DND-41 (cell line): ENCODE results near the gene GRID1.

Experiments used
- ATAC-seq: fragments of 200-7000 bp; cut with Tn5 transposase; 3 replicates; pipeline ENCODE4 v1.9.1; 2021; ENCODE audit warnings: low read depth; ENCODE audit not compliant: insufficient read depth
- DNase-seq: peaks from one replicate; pipeline ENCODE4 v3.0.0-alpha.2; 2020
- H2AFZ ChIP-seq: 2 replicates; pipeline ENCODE4 v1.6.0; 2012; ENCODE audit warnings: low read depth, low read length
- H3K27ac ChIP-seq: 2 replicates; pipeline ENCODE4 v1.5.1; 2012; ENCODE audit warnings: low read length, inconsistent platforms
- H3K27me3 ChIP-seq: fragments of 200-600 bp; sonication (generic); 2 replicates; pipeline ENCODE4 v1.6.0; 2012; ENCODE audit warnings: low read length, mild to moderate bottlenecking, inconsistent platforms; ENCODE audit not compliant: insufficient read depth, poor library complexity
- H3K36me3 ChIP-seq: 2 replicates; pipeline ENCODE4 v1.5.1; 2012; ENCODE audit warnings: low read length, inconsistent platforms; ENCODE audit not compliant: insufficient read depth
- H3K4me1 ChIP-seq: 2 replicates; pipeline ENCODE4 v1.5.1; 2012; ENCODE audit warnings: mild to moderate bottlenecking, low read length; ENCODE audit not compliant: insufficient read depth
- H3K4me2 ChIP-seq: 2 replicates; pipeline ENCODE4 v1.6.0; 2012; ENCODE audit warnings: mild to moderate bottlenecking, moderate library complexity, low read length, inconsistent platforms; ENCODE audit not compliant: insufficient read depth
- H3K4me3 ChIP-seq, 2 experiments: fragments of 200-600 bp in 1 of 2; shearing (Covaris generic) in 1 of 2; 2 replicates each; pipeline ENCODE4 v1.5.1; 2012 to 2016; ENCODE audit warnings: inconsistent platforms in 2 of 2, low read length in 2 of 2, mild to moderate bottlenecking in 2 of 2, low read depth in 1 of 2, moderate library complexity in 1 of 2
- H3K79me2 ChIP-seq: 2 replicates; pipeline ENCODE4 v1.6.0; 2012; ENCODE audit warnings: low read length, inconsistent platforms; ENCODE audit not compliant: insufficient read depth
- H3K9ac ChIP-seq: 2 replicates; pipeline ENCODE4 v1.6.0; 2012; ENCODE audit warnings: low read depth, mild to moderate bottlenecking, inconsistent platforms, low read length, moderate library complexity
- H3K9me3 ChIP-seq: 2 replicates; pipeline ENCODE4 v1.5.1; 2012; ENCODE audit warnings: low read length, moderate library complexity, mild to moderate bottlenecking, inconsistent platforms; ENCODE audit not compliant: insufficient read depth, severe bottlenecking
- H4K20me1 ChIP-seq: 2 replicates; pipeline ENCODE4 v1.6.0; 2012; ENCODE audit warnings: low read length; ENCODE audit not compliant: insufficient read depth
- CTCF ChIP-seq: IDR thresholded peaks from 2 replicates; pipeline ENCODE4 v1.5.1; 2012; ENCODE audit warnings: borderline replicate concordance, low read length, moderate library complexity, mild to moderate bottlenecking; ENCODE audit not compliant: poor library complexity, severe bottlenecking; ENCODE audit errors: extremely low read depth
- EZH2 ChIP-seq: IDR thresholded peaks from 3 replicates; pipeline ENCODE4 v1.6.1; 2012; ENCODE audit warnings: borderline replicate concordance, low read depth, mild to moderate bottlenecking, moderate library complexity, low read length, inconsistent platforms; ENCODE audit not compliant: severe bottlenecking

GRID1 gene

DNA sequence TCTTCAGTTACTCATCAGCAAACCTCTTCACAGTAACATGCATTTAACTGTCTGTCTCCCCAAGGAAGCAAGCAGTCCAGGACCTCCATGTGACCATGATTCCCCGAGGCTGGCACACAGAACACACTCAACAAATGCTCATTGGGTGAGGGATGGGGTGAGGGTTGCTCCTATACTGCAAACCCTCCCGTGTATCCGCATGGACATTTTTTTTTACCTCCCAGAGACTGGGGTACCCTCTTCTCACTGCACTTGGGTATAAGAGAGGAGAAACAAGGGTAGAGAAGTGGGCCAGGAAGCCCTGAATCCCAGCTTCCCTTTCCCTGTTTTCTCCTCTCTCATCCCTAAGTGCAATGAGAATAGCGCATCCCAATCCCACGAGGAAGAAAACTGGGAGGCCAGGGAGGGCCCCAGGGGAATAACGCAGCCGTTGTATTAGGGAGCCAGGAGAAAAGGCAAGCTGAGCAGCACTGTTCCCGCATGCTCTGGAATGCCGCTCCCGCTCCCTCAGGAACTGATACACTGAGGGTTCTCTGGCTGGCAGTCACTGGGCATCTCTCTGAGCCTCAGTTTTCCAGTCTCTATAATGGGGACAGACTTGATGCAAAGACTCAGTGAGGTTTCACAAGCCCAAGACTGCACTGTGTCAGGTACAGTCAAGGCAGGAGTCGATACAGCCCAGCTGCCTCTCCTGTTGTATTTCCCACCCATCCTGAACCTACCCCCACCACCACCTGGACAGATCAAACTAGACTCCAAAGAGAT, 134.6 kb downstream of the GRID1 start:
- TF ChIP-seq EZH2 = no peak
- TF ChIP-seq CTCF = no peak
- Histone ChIP-seq H3K79me2 (no peaks in the 10 kb centered on the region), H3K4me2 (no peak overlapping the region), H3K36me3 (no peaks in the 10 kb centered on the region), H3K4me3 (no peak overlapping the region), H3K4me1 (no peaks in the 10 kb centered on the region), H3K27ac (no peak overlapping the region), H4K20me1 (no peaks in the 10 kb centered on the region), H2AFZ (no peak overlapping the region), H3K9me3 (no peaks in the 10 kb centered on the region), H3K9ac (no peak overlapping the region), H3K27me3 (no peaks in the 10 kb centered on the region)
- DNase-seq (no peak), ATAC-seq (no peak)

GRCh38 chr10:86230557-86231180, 135.9 kb downstream of the GRID1 start:
- Histone ChIP-seq H2AFZ (no peak overlapping the region), H3K27me3 (no peaks in the 10 kb centered on the region), H3K36me3 (no peaks in the 10 kb centered on the region), H3K79me2 (no peaks in the 10 kb centered on the region), H3K4me3 (no peak overlapping the region), H3K4me2 (no peak overlapping the region), H3K4me1 (no peaks in the 10 kb centered on the region), H3K9ac (no peak overlapping the region), H4K20me1 (no peaks in the 10 kb centered on the region), H3K27ac (no peak overlapping the region), H3K9me3 (no peaks in the 10 kb centered on the region)
- TF ChIP-seq CTCF = no peak
- no peak for TF ChIP-seq EZH2
- no peak for DNase-seq
- ATAC-seq = no peak

DNA sequence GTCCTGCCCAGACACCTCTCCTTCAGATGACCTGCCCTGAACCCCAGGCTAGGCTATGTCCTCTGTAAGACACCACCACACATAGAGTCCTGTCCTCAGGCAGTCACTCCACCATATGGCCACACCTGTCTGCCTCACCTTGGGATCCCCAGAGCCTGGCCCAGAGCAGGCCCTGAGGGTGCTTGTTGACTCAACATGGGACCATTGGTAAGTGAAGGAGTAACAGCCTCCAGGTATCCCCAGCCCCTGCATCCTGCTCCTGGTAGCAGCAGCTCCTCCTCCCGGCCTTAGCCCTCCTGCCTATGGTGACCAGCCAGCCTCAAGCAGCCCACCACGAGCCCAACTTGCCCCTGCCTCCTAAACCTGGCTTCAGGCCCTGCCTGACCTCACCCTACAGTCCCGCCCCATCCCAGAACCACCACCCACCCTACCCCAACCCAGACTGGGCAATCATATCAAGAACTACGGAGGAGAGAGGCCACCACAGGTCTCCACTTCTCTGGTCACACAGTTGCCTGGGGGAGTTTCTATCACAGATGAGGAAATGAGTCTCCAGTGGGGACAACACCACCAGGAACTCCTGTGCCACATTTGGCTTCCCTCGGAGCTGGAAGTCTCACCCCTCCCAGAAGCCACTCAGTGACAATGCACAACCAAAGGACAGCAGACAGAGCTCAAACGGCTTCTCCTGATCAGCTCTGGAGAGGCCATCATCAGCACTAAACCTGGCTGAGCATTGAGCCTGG, 136.6 kb downstream of the GRID1 start:
- DNase-seq (no peak), ATAC-seq (no peak)
- Histone ChIP-seq H3K9ac (no peak overlapping the region), H3K4me3 (no peak overlapping the region), H3K9me3 (no peaks in the 10 kb centered on the region), H4K20me1 (no peaks in the 10 kb centered on the region), H3K36me3 (no peaks in the 10 kb centered on the region), H3K79me2 (no peaks in the 10 kb centered on the region), H3K27me3 (no peaks in the 10 kb centered on the region), H3K4me2 (no peak overlapping the region), H2AFZ (no peak overlapping the region), H3K27ac (no peak overlapping the region), H3K4me1 (no peaks in the 10 kb centered on the region)
- no peak for TF ChIP-seq CTCF
